GM12873 (cell line): ENCODE results near the gene ENDOD1.

Experiments
- TF ChIP-seq, protein P1 (sequence below): IDR thresholded peaks from 2 replicates; pipeline ENCODE4 v1.5.1; 2012; ENCODE audit warnings: low read depth, mild to moderate bottlenecking, moderate library complexity, low read length, control low read depth; ENCODE audit not compliant: insufficient read depth; ENCODE audit errors: missing control alignments

The ENDOD1 gene

DNA sequence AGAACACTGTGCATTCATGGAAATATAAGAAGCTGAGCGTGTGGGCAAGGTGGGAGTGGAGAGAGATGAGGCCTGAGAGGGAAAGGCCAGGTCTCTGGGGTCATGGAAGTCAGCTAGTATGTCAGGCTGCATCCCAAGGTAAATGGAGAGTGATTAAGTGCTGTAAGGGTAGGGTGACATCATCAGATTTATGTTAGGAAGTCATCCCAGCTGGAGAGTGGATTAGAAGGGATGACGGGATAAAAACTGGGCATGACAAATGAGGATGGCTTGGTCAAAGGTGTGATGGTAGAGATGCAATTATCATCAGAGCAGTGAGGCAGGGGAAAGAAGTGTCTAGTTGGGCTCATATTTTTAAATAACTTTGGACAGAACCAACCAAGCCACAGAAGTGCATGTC lies 3.5 kb upstream of the ENDOD1 start:
- TF ChIP-seq, protein P1, sequence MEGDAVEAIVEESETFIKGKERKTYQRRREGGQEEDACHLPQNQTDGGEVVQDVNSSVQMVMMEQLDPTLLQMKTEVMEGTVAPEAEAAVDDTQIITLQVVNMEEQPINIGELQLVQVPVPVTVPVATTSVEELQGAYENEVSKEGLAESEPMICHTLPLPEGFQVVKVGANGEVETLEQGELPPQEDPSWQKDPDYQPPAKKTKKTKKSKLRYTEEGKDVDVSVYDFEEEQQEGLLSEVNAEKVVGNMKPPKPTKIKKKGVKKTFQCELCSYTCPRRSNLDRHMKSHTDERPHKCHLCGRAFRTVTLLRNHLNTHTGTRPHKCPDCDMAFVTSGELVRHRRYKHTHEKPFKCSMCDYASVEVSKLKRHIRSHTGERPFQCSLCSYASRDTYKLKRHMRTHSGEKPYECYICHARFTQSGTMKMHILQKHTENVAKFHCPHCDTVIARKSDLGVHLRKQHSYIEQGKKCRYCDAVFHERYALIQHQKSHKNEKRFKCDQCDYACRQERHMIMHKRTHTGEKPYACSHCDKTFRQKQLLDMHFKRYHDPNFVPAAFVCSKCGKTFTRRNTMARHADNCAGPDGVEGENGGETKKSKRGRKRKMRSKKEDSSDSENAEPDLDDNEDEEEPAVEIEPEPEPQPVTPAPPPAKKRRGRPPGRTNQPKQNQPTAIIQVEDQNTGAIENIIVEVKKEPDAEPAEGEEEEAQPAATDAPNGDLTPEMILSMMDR, result no peak

DNA sequence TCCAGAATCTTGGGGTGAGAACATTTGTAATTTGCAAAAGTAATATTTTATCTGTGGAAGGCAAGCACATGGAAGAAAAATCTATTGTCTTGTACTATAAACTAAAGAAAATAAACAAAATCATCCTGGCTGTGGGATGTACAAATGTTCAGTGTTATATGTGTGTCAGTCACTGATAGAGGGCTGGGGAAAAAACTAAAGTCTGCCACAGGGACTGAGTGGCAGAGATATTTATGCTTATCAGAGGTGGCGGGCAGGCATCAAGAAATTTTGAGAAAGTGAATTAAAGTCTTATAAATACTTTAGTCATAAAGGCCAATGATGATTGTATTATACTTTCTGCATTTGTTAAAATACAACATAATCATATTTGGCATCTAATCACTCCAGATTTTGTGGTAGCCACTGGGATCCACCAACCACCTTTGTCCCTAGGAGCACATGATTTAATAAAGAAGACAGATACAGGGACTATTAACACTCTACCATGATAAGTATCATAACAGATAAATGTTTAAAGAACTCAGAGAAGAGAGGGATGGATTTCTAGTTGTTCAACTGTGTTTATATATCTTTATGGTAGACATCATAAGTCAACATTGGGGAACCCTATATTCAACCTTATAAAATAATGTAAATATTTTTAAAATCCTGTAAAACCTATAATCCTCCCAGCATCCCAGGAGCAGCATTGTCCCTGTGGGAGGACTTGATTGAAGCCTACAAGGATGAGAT lies 2.6 kb upstream of the ENDOD1 start:
- TF ChIP-seq, protein P1, result no peak

DNA sequence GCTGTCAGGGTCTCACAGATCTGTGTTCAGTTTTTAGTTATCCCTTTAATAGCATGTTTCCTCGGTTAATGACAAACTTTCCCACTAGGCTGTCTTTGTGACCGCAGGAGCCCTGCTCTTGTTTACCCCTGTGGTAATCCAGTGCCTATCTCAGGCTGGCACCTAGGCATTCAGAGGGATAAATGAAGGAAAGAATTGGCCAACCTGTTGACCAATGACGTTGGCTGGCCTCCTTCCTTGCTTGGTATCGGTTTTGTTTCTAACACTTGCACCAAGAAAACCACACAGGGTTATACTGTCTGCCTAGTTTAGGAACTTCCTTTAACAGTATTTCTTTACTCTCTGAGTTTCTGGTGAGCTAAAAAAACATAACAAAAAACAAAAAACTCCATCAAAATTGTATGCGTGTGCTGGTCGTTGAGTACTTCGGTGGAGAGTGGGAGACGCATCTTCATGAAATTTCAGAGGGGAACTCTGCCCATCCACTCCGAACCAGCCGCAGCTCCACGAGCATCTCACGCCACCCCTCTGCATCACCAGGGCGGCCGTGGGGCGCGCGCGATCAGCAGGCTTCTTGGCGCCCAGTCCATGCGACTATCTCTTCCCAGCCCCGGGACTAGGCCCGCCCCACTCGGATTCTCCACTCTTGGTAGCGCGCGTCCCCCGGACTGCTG lies 563 bp upstream of the ENDOD1 start:
- TF ChIP-seq, protein P1, result no peak

- TF ChIP-seq, protein P1, result no peak
Observed at GRCh38 chr11:95091663-95092180, 2.1 kb downstream of the ENDOD1 start.

DNA sequence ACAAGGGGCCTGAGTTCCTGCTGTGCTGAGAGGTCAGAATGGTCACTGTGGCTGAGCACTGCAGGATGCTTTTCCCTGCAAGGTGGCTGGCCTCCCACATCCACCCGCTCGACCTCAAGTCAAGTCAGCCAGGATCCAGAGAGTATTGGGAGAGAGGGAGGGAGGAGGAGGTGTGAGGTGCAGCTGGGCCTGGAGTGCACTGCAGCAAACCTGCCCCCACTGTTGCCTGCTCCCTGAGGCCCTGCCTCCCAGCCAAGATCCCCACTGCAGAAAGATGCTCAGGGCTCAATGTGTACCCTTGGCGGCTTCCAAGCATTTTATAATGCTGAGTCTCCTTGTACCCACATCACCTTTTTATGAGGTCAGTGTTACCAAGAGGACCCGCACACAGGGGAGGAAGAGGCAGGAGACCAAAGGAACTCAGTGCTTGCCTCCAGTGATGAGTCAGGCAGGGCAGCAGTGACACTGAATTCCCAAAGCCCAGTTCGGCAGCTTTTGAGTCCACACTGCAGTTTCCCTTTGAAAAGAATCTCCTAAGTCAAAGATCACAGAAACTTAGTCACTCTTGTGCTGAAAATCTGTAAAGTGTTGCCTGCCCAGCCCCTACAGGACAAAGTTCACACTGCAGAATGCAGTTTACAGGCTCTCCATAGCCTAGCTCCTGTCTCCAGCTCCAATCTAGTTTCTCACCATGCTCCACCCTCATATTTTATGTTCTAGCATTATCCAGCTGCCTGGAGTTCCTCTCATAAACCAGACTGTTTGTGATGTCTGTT lies 3.1 kb downstream of the ENDOD1 start:
- TF ChIP-seq, protein P1, result peak; percentile 78

DNA sequence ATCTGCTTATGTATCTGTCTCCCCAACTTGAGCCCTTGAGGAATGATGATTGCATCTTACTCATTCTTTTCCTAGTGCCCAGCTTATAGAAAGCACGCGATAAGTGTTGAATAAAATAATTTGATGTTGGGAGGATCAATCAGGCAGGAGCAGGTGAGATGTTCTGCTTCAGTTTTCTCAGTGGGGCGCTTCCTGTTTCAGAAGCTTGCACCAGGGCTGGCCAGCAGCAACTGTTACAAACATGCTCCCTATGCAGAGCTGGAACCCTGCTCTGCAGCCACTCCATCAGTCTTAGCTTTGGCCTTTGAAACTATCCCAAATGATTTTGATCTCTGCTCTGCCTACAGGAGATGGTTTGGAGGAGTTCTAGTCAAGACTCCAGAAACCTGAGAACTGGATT lies 3.9 kb downstream of the ENDOD1 start:
- TF ChIP-seq, protein P1, result no peak
